HEK293 (cell line): ENCODE measurements around the gene MON2.

Experiments
- CTCF ChIA-PET: fragments of 350-600 bp; formaldehyde crosslinking; extraction: SDS; loops from one replicate; lab custom pipeline; 2021; ENCODE audit warnings: antibody characterized with exemption; lab: Yijun Ruan, JAX
- POLR2A ChIA-PET: fragments of 300-600 bp; formaldehyde crosslinking; extraction: SDS; loops from one replicate; lab custom pipeline; 2020; ENCODE audit warnings: antibody characterized with exemption, inconsistent platforms; lab: Yijun Ruan, JAX
- H3K27ac ChIP-seq: fragments of 200-500 bp; sonication (Bioruptor generic); 2 replicates; pipeline ENCODE4 v1.5.1; 2014; ENCODE audit warnings: low read depth, low read length, control low read depth, inconsistent platforms; ENCODE audit errors: extremely low read depth
- H3K36me3 ChIP-seq, 2 experiments: fragments of 200-500 bp in 1 of 2; sonication (Bioruptor generic) in 1 of 2; 1 replicate in 1 of 2; 2 replicates in 1 of 2; pipeline ENCODE4 v1.5.1; 2014 to 2017; ENCODE audit warnings: inconsistent platforms in 2 of 2, low read length in 2 of 2; ENCODE audit not compliant: control insufficient read depth in 2 of 2, insufficient read depth in 1 of 2
- H3K4me1 ChIP-seq: fragments of 200-500 bp; sonication (Bioruptor generic); 2 replicates; pipeline ENCODE4 v1.5.1; 2014; ENCODE audit warnings: mild to moderate bottlenecking, low read length, inconsistent platforms; ENCODE audit not compliant: control insufficient read depth, insufficient read depth
- H3K4me3 ChIP-seq: 2 replicates; pipeline ENCODE4 v1.5.1; 2011; ENCODE audit warnings: low read depth, mild to moderate bottlenecking, control low read depth, low read length, moderate library complexity
- H3K9me3 ChIP-seq: fragments of 200-500 bp; sonication (Bioruptor generic); 2 replicates; pipeline ENCODE4 v1.5.1; 2014; ENCODE audit warnings: low read depth, low read length, inconsistent platforms; ENCODE audit not compliant: control insufficient read depth, insufficient read depth
- GLI4 ChIP-seq: fragments of 450-650 bp; formaldehyde crosslinking; IDR thresholded peaks from 2 replicates; pipeline ENCODE4 v1.5.1; 2016; ENCODE audit warnings: missing biosample characterization, missing genetic modification characterization
- HOXA7 ChIP-seq: sonication (generic); formaldehyde crosslinking; IDR thresholded peaks from 2 replicates; pipeline ENCODE4 v1.8.1; 2022; ENCODE audit warnings: missing genetic modification reagents, borderline replicate concordance
- KLF10 ChIP-seq: fragments of 450-650 bp; IDR thresholded peaks from 2 replicates; pipeline ENCODE4 v1.5.1; 2018; ENCODE audit warnings: missing biosample characterization, mild to moderate bottlenecking, missing genetic modification characterization
- KLF7 ChIP-seq: fragments of 450-650 bp; formaldehyde crosslinking; IDR thresholded peaks from 2 replicates; pipeline ENCODE4 v1.5.1; 2016; ENCODE audit warnings: missing biosample characterization, missing genetic modification characterization, borderline replicate concordance
- OVOL3 ChIP-seq: fragments of 450-650 bp; formaldehyde crosslinking; IDR thresholded peaks from 2 replicates; pipeline ENCODE4 v1.5.1; 2016; ENCODE audit warnings: missing biosample characterization, missing genetic modification characterization
- ZBTB21 ChIP-seq: fragments of 450-650 bp; formaldehyde crosslinking; IDR thresholded peaks from 2 replicates; pipeline ENCODE4 v1.5.1; 2017; ENCODE audit warnings: missing biosample characterization, missing genetic modification characterization
- ZNF157 ChIP-seq: fragments of 450-650 bp; formaldehyde crosslinking; IDR thresholded peaks from 2 replicates; pipeline ENCODE4 v1.5.1; 2016; ENCODE audit warnings: missing biosample characterization, missing genetic modification characterization
- ZNF624 ChIP-seq: fragments of 450-650 bp; formaldehyde crosslinking; IDR thresholded peaks from 2 replicates; pipeline ENCODE4 v1.5.1; 2017; ENCODE audit warnings: missing biosample characterization, missing genetic modification characterization
- ZNF843 ChIP-seq: fragments of 450-650 bp; formaldehyde crosslinking; IDR thresholded peaks from 2 replicates; pipeline ENCODE4 v1.5.1; 2016; ENCODE audit warnings: missing biosample characterization, missing genetic modification characterization
- ZSCAN16 ChIP-seq: fragments of 450-650 bp; formaldehyde crosslinking; IDR thresholded peaks from 2 replicates; pipeline ENCODE4 v1.5.1; 2016; ENCODE audit warnings: missing biosample characterization, missing genetic modification characterization
- TF ChIP-seq, protein P1 (sequence below): fragments of 450-650 bp; formaldehyde crosslinking; IDR thresholded peaks from 2 replicates; pipeline ENCODE4 v1.5.1; 2016; ENCODE audit warnings: missing biosample characterization, missing genetic modification characterization
- TF ChIP-seq, protein P2 (sequence below): fragments of 450-650 bp; formaldehyde crosslinking; IDR thresholded peaks from 2 replicates; pipeline ENCODE4 v1.5.1; 2017; ENCODE audit warnings: missing biosample characterization, missing genetic modification characterization
- TF ChIP-seq, protein P3 (sequence below): fragments of 450-650 bp; formaldehyde crosslinking; IDR thresholded peaks from 2 replicates; pipeline ENCODE4 v1.5.1; 2016; ENCODE audit warnings: missing biosample characterization, missing genetic modification characterization
- TF ChIP-seq, protein P4 (sequence below): fragments of 450-650 bp; IDR thresholded peaks from 2 replicates; pipeline ENCODE4 v1.5.1; 2018; ENCODE audit warnings: missing biosample characterization, missing genetic modification characterization

The MON2 gene

DNA sequence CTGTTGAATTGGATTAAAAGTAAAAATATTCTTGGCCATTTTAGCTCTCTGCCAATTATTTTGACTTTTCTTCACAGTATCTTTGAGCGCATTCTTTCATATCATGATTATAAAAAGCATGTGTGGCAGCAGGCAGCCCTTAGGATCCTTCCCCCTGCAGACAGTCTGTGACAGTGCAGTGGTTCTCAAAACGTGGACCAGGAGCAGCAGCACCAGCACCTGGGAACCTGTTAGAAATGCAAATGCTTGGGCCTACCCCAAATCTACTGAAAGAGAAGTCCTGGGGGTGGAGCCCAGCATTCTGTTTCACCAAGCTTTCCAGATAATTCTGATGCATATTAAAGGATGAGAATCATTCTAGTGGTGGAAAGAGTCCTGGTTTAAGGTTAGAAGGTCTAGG lies 155.6 kb downstream of the MON2 start:
- Histone ChIP-seq H3K9me3 (no peaks in the 10 kb centered on the region), H3K4me3 (no peak overlapping the region), H3K4me1 (no peaks in the 10 kb centered on the region; the same call in 1 of the 2 replicates), H3K36me3 (no peaks in the 10 kb centered on the region), H3K27ac (no peak overlapping the region)
- POLR2A ChIA-PET = no interaction called here
- CTCF ChIA-PET = interaction anchor here (1.3 kb wide), 1 partner anchor 19 kb away, joined by 3 read pairs; no protein-coding TSS in a partner anchor
- TF ChIP-seq, protein P1, sequence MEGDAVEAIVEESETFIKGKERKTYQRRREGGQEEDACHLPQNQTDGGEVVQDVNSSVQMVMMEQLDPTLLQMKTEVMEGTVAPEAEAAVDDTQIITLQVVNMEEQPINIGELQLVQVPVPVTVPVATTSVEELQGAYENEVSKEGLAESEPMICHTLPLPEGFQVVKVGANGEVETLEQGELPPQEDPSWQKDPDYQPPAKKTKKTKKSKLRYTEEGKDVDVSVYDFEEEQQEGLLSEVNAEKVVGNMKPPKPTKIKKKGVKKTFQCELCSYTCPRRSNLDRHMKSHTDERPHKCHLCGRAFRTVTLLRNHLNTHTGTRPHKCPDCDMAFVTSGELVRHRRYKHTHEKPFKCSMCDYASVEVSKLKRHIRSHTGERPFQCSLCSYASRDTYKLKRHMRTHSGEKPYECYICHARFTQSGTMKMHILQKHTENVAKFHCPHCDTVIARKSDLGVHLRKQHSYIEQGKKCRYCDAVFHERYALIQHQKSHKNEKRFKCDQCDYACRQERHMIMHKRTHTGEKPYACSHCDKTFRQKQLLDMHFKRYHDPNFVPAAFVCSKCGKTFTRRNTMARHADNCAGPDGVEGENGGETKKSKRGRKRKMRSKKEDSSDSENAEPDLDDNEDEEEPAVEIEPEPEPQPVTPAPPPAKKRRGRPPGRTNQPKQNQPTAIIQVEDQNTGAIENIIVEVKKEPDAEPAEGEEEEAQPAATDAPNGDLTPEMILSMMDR (tag by site-specific recombination) = no peak
- TF ChIP-seq, protein P2, sequence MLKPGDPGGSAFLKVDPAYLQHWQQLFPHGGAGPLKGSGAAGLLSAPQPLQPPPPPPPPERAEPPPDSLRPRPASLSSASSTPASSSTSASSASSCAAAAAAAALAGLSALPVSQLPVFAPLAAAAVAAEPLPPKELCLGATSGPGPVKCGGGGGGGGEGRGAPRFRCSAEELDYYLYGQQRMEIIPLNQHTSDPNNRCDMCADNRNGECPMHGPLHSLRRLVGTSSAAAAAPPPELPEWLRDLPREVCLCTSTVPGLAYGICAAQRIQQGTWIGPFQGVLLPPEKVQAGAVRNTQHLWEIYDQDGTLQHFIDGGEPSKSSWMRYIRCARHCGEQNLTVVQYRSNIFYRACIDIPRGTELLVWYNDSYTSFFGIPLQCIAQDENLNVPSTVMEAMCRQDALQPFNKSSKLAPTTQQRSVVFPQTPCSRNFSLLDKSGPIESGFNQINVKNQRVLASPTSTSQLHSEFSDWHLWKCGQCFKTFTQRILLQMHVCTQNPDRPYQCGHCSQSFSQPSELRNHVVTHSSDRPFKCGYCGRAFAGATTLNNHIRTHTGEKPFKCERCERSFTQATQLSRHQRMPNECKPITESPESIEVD = no peak
- no peak for TF ChIP-seq ZNF624 (tag by site-specific recombination)
- no peak for TF ChIP-seq ZNF157 (tag by site-specific recombination)
- TF ChIP-seq, protein P3, sequence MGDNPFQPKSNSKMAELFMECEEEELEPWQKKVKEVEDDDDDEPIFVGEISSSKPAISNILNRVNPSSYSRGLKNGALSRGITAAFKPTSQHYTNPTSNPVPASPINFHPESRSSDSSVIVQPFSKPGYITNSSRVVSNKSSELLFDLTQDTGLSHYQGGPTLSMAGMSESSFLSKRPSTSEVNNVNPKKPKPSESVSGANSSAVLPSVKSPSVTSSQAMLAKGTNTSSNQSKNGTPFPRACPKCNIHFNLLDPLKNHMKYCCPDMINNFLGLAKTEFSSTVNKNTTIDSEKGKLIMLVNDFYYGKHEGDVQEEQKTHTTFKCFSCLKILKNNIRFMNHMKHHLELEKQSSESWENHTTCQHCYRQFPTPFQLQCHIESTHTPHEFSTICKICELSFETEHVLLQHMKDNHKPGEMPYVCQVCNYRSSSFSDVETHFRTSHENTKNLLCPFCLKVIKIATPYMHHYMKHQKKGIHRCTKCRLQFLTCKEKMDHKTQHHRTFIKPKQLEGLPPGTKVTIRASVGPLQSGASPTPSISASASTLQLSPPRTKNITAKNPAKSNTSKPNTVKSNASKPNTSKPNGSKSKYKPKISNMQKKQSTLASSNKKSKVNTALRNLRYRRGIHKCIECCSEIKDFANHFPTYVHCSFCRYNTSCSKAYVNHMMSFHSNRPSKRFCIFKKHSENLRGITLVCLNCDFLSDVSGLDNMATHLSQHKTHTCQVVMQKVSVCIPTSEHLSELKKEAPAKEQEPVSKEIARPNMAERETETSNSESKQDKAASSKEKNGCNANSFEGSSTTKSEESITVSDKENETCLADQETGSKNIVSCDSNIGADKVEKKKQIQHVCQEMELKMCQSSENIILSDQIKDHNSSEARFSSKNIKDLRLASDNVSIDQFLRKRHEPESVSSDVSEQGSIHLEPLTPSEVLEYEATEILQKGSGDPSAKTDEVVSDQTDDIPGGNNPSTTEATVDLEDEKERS (tag by site-specific recombination) = no peak

DNA sequence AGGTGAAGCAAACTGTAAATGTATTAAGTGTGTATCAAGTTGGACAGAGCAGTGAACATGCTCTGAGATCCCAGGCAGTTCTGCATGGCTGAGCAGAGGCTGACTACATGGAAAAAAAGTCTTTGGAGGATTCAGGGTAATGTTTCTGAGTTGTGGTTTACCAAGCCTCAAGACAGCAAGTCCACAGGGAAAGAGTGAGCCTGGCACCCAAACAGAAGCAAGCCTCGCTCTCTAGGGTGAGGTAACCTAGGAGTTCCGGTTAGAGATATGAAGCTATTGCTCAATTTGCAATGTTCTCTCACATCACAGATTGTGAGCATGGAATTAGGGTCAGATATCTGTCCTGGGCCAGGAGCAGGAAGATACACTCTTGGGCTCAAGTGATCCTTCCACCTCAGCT lies 158.6 kb downstream of the MON2 start:
- TF ChIP-seq ZBTB21 (tag by site-specific recombination) = no peak
- TF ChIP-seq ZSCAN16 (tag by site-specific recombination) = 0 out of 2 replicates have a peak, but pooled peaks have one; percentile 61
- Histone ChIP-seq H3K36me3 (no peaks in the 10 kb centered on the region), H3K27ac (no peak overlapping the region), H3K4me3 (no peak overlapping the region), H3K4me1 (no peaks in the 10 kb centered on the region), H3K9me3 (no peaks in the 10 kb centered on the region)
- CTCF ChIA-PET = interaction anchor here (0.7 kb wide), 1 partner anchor 10 kb away, joined by 3 read pairs; no protein-coding TSS in a partner anchor
- POLR2A ChIA-PET = no interaction called here

DNA sequence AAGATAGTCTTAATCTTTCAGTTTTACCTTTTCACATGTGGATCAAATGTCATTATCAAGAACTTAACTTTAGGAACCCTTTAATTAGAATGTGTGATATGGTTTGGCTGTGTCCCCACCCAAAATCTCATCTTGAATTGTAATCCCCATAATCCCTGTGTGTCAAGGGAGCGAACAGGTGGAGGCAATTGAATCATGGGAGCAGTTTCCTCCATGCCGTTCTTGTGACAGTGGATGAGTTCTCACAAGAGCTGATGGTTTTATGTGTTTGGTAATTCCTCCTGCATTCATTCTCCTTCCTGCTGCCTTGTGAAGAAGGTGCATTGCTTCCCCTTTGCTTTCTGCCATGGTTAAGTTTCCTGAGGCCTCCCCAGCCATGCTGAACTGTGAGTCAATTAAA lies 160.6 kb downstream of the MON2 start:
- no peaks in the 10 kb centered on the region; the same call in 1 of the 2 replicates for H3K4me1 ChIP-seq

DNA sequence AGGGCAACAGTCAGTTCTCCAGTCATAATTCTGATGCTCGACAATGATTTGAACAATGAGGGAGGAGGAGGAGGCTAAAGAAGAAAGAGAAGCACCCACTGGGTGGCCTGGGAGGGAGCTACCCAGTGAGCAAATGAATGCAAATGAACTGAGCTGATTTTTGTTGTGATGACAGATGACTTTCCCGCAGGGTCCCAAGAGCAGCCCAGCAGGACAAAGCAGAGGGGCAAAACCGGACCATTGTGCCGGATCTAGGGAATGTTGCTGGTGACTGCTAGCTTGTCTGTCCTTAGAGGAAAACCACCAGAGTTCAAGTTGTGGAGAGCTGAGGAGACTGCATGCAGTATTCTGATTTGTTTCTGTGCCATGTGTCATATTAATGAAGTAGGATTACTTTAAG lies 162.8 kb downstream of the MON2 start:
- CTCF ChIA-PET = interaction anchor here (0.6 to 0.8 kb wide), 3 partner anchors 30 to 419 kb away, joined by 3 to 6 read pairs (median 3); no protein-coding TSS in a partner anchor

More for the DNA sequence above, 160.6 kb downstream of the MON2 start:
- ChIA-PET POLR2A (no interaction called here), CTCF (interaction anchor here (0.9 to 1.2 kb wide), 2 partner anchors 11 to 167 kb away, joined by 3 to 4 read pairs; no protein-coding TSS in a partner anchor)
- H3K36me3 ChIP-seq = no peaks in the 10 kb centered on the region
- no peak overlapping the region for H3K27ac ChIP-seq
- TF ChIP-seq HOXA7 (no peak), KLF10 (no peak), KLF7 (no peak), OVOL3 (tag by site-specific recombination) (no peak)
- no peaks in the 10 kb centered on the region for H3K9me3 ChIP-seq
- H3K4me3 ChIP-seq = no peak overlapping the region

More for the DNA sequence above, 162.8 kb downstream of the MON2 start:
- no peaks in the 10 kb centered on the region for H3K36me3 ChIP-seq
- H3K4me3 ChIP-seq = no peak overlapping the region
- no peaks in the 10 kb centered on the region for H3K9me3 ChIP-seq
- TF ChIP-seq GLI4 (tag by site-specific recombination) (no peak), ZNF843 (tag by site-specific recombination) (no peak)
- TF ChIP-seq, protein P4, sequence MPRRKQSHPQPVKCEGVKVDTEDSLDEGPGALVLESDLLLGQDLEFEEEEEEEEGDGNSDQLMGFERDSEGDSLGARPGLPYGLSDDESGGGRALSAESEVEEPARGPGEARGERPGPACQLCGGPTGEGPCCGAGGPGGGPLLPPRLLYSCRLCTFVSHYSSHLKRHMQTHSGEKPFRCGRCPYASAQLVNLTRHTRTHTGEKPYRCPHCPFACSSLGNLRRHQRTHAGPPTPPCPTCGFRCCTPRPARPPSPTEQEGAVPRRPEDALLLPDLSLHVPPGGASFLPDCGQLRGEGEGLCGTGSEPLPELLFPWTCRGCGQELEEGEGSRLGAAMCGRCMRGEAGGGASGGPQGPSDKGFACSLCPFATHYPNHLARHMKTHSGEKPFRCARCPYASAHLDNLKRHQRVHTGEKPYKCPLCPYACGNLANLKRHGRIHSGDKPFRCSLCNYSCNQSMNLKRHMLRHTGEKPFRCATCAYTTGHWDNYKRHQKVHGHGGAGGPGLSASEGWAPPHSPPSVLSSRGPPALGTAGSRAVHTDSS = no peak
- POLR2A ChIA-PET = no interaction called here
- no peaks in the 10 kb centered on the region; the same call in 1 of the 2 replicates for H3K4me1 ChIP-seq
- H3K27ac ChIP-seq = no peak overlapping the region
